Ectodermal cell (in vitro differentiated cells): Measurements from ENCODE around the gene RAB30.

ENCODE experiments used
- H3K27ac ChIP-seq: 2 replicates; pipeline ENCODE4 v1.7.0; 2013; ENCODE audit warnings: mild to moderate bottlenecking, low read depth, low read length; ENCODE audit not compliant: insufficient read depth, poor library complexity, severe bottlenecking
- H3K27me3 ChIP-seq: 2 replicates; pipeline ENCODE4 v1.7.0; 2013; ENCODE audit warnings: mild to moderate bottlenecking, low read length; ENCODE audit not compliant: insufficient read depth, control insufficient read depth, poor library complexity, severe bottlenecking
- H3K36me3 ChIP-seq: one replicate; pipeline ENCODE4 v1.7.0; 2013; ENCODE audit warnings: low read length; ENCODE audit not compliant: control insufficient read depth, insufficient read depth
- H3K4me1 ChIP-seq: one replicate; pipeline ENCODE4 v1.7.0; 2013; ENCODE audit warnings: low read length; ENCODE audit not compliant: control insufficient read depth, insufficient read depth
- H3K4me3 ChIP-seq: 2 replicates; pipeline ENCODE4 v1.7.0; 2013; ENCODE audit warnings: low read depth, low read length, control low read depth; ENCODE audit not compliant: insufficient read depth
- H3K9me3 ChIP-seq: 2 replicates; pipeline ENCODE4 v1.7.0; 2013; ENCODE audit warnings: mild to moderate bottlenecking, low read length, moderate library complexity; ENCODE audit not compliant: control insufficient read depth
- WGBS, 2 experiments: methylation state at CpG; one replicate each; pipeline ENCODE4 v1.1.7; 2013; ENCODE audit warnings: missing lambda C conversion rate in 2 of 2; 5-methylcytosine and 5-hydroxymethylcytosine counted together

Gene RAB30

DNA sequence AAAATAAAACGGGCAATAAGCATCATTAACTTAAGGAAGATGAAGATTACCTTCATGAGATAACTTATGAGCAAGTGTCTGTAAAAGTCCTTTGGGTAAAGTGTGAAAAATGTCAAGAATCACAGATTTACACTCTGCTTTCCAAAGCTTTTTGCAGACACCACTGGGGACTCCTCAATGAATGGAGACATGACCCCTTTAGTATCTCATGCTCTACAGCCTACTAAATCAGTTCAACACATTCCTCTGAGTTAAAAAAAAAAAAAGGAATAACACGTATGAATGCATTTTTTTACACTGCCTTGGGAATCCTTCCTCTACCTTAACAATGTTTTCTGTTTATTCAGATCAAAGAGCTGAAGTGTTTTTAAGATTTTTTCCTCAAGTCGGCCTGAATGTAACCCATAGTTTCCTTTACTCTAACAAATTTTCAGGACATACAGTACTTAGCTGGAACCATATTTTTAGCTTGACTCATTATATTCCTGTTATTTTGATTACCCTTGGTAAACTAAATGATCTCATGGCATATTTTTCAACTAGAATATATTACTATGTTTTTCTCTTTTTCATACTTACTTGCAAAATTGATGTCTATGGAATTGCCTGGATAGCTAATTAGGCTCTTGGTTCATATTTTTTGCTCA is 25.9 kb upstream of the RAB30 start:
- Histone ChIP-seq H3K27me3 (no peaks in the 10 kb centered on the region), H3K4me1 (no peaks in the 10 kb centered on the region), H3K36me3 (no peaks in the 10 kb centered on the region), H3K27ac (no peak overlapping the region), H3K4me3 (no peak overlapping the region), H3K9me3 (no peaks in the 10 kb centered on the region)
- 93 to 98% methylated on average over 3 of the region's 3 CpGs for whole genome bisulfite sequencing, 2 experiments

DNA sequence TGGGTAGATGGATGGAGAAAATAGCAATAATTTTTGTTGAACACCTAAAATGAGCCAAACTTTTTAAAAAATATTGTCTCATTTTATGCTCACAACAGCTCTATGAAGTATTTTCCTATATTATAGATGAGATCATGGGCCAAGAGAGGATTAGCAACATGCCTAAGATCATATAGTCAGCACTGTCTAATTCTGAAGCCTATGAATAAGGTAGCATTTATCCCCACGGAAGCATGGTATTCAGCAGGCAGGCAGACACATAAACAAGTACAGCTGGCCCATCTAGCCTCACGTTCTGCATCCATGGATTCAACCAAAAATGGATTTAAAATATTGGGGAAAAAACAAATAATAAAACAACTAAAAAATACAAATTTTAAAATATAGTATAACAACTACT is 21.9 kb upstream of the RAB30 start:
- Histone ChIP-seq H3K27me3 (no peaks in the 10 kb centered on the region), H3K36me3 (no peaks in the 10 kb centered on the region), H3K27ac (no peak overlapping the region), H3K9me3 (no peaks in the 10 kb centered on the region), H3K4me1 (no peaks in the 10 kb centered on the region), H3K4me3 (no peak overlapping the region)
- 81 to 96% methylated on average over 1 to 2 of the region's 2 CpGs for WGBS, 2 experiments

DNA sequence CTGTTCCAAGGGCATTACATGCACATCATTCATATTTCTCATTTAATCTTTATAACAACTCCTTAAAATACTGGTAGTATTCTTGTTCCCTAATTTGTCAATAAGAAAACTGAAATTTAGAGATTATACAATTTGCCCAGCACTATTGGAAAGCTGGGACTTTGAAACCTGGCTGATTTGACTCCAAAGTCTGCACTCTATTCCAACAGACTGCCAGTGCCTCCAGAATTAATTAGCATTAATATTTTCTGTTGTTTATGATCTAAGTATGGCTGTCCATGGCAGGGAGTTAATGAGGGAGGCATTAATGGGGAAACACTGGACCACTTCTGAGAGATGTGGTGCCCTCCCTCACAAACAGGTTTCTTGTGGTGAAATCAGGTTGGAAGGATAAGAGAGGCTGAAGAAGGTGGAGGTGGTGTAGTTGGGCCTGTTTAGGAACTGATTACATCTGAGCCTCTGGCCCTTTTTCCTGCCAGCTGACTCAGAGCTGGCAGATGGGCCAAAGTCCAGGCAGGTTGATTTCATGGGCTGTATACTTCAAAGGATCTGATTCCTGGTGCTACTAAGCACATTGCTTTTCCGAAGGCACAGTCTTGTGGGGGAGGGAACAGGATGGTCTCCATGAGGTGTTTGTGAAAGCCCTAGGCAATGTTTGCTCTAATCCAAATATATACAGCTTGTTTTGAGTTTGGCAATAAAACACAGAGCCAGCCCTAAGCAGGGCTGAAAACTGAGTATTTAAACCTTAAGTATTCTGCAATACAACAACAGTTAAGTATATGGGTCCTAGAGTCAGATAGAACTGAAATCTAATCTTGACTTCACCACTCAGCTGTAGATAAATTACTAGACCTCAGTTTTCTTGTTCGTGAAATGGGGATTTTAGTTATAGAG is 21.0 kb upstream of the RAB30 start:
- Histone ChIP-seq H3K4me3 (no peak overlapping the region), H3K4me1 (no peaks in the 10 kb centered on the region), H3K27me3 (no peaks in the 10 kb centered on the region), H3K27ac (no peak overlapping the region), H3K36me3 (no peaks in the 10 kb centered on the region), H3K9me3 (no peaks in the 10 kb centered on the region)
- WGBS, 2 experiments: 85 to 92% methylated on average over 1 to 2 of the region's 2 CpGs

DNA sequence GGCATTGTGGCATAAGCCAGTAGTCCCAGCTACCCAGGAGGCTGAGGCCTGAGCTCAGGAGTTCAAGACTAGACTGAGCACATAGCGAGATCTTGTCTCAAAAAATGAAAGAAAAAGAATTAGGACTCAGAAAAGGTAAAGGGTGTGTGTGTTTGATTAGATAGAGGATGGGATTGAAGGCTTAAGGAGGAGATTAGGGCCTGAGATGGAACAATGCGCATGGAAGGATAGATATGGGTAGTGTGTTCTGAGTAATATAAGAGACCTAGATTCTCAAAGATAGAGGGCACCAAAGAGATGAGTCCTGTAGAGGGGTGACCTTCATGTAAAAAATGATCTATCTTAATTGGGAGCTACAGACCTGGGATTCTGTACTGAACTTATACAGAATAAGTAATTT is 17.3 kb upstream of the RAB30 start:
- Histone ChIP-seq H3K4me1 (no peaks in the 10 kb centered on the region), H3K27me3 (no peaks in the 10 kb centered on the region), H3K27ac (no peak overlapping the region), H3K36me3 (no peaks in the 10 kb centered on the region), H3K9me3 (no peaks in the 10 kb centered on the region), H3K4me3 (no peak overlapping the region)
- 91 to 94% methylated on average over 2 of the region's 2 CpGs for WGBS, 2 experiments

DNA sequence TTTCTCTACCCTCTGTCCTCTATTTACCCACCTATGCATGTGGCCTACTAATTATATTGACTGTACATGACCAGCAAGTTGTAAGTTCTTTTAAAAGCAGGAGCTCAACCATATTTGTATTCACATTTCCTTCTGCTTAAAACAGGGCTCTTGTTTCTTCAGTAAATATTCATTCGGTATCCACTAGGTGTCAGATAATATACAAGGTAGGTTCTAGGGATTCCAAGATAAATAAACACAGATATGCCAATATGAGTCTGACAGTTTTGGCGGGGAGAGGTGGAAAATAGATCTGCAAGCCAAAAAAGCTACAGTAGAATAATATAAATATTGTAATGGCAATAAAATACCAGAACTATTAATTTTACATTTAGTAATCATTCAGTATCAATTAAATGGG is 15.3 kb upstream of the RAB30 start:
- H3K27me3 ChIP-seq: no peaks in the 10 kb centered on the region
- no peaks in the 10 kb centered on the region for H3K4me1 ChIP-seq
- WGBS, 2 experiments: 94% methylated on average over 2 of the region's 2 CpGs; no CpG with 5 or more reads in 1 of the 2 experiments
- H3K9me3 ChIP-seq: no peaks in the 10 kb centered on the region
- H3K4me3 ChIP-seq: no peak overlapping the region
- H3K36me3 ChIP-seq: no peaks in the 10 kb centered on the region
- H3K27ac ChIP-seq: no peak overlapping the region

DNA sequence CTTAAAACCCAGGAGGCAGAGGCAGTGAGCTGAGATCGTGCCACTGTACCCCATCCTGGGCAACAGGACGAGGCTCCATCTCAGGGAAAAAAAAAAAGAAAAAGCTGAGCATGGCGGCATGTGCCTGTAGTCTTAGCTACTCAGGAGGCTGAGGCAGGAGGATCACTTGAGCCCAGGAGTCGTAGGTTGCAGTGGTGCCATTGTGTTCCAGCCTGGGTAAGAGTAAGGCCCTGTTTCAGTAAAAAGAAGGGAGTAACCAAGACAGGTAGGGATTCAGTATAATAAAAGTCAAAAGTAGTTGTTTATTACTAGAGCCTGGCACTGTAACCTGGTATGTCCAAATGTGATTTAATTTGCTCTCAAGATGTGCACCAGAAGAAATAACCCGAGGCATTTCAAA is 8.1 kb upstream of the RAB30 start:
- H3K27ac ChIP-seq: no peak overlapping the region
- peaks cover 3% of the 10 kb centered on the region for H3K36me3 ChIP-seq
- H3K4me1 ChIP-seq: no peaks in the 10 kb centered on the region
- 88 to 92% methylated on average over 5 of the region's 5 CpGs for WGBS, 2 experiments
- H3K9me3 ChIP-seq: no peaks in the 10 kb centered on the region
- no peak overlapping the region for H3K4me3 ChIP-seq
- no peaks in the 10 kb centered on the region for H3K27me3 ChIP-seq

DNA sequence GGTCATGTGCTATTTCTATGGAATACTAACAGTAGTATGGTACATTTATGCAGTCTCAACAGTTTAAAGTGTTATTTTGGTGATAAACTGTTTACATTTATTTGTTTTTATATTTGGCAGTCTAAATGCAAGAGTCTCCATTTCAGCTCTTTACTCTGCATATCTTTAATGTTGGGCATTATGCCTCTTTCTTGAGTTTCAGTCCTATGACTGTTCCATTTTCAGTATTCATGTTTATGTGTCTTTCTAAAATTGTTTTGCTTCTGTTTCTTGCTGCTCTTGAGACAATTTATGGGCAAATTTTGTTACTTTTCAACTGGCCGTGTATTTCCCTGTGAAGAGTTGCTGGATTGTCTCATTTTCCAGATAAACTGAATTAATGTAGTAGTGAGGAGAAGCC is 6.6 kb upstream of the RAB30 start:
- Histone ChIP-seq H3K9me3 (no peaks in the 10 kb centered on the region), H3K27ac (no peak overlapping the region), H3K27me3 (no peaks in the 10 kb centered on the region), H3K4me1 (peaks cover 3% of the 10 kb centered on the region), H3K36me3 (peaks cover 10% of the 10 kb centered on the region), H3K4me3 (no peak overlapping the region)
- 97% methylated on average over 1 of the region's 1 CpG for WGBS, 2 experiments

DNA sequence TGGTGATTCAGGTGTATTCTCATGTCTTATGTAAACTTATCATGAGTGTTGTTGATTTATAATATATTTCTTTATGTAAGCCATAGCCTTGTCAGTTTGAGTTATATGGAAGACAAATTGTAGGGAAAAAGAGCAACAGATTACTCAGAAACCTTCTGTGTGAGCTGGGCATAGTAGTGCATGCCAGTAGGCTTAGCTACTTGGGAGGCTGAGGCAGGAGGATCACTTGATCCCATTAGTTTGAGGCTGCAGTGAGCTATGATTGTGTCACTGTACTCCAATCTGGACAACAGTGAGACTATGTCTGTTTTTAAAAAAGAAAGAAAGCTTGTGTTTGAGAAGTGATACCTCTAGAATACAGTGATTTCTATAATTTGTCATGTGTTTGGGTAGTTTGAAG is 2.2 kb upstream of the RAB30 start:
- no peaks in the 10 kb centered on the region for H3K9me3 ChIP-seq
- no peak overlapping the region for H3K4me3 ChIP-seq
- H3K36me3 ChIP-seq: peaks cover 10% of the 10 kb centered on the region

DNA sequence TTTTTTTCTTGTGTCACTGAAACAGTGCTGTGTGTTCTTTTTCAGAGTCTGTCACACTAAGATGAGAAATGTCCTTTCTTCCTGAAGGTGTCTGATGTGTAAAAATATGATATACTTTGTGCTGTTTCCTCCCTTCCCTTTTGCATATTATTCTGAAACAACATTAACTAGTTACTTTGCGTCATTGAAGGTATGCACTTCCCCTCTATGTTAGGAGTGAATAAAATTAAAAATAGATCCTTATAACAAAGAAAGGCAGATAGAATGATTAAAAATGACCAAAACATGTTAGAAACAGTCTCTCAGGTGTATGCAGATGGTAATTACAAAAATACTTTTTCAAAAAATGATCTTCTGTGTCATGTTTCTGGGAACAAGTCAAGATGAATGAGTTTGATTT is 1.6 kb upstream of the RAB30 start:
- Histone ChIP-seq H3K27me3 (peaks cover 11% of the 10 kb centered on the region), H3K36me3 (peaks cover 10% of the 10 kb centered on the region), H3K9me3 (no peaks in the 10 kb centered on the region), H3K27ac (no peak overlapping the region), H3K4me1 (peaks cover 20% of the 10 kb centered on the region), H3K4me3 (peak overlapping the region; percentile 86)
- WGBS, 2 experiments: no CpG with 5 or more reads among the region's 1 CpG

More for the DNA sequence above, 2.2 kb upstream of the RAB30 start:
- H3K27ac ChIP-seq: no peak overlapping the region
- peaks cover 11% of the 10 kb centered on the region for H3K27me3 ChIP-seq
- peaks cover 20% of the 10 kb centered on the region for H3K4me1 ChIP-seq

DNA sequence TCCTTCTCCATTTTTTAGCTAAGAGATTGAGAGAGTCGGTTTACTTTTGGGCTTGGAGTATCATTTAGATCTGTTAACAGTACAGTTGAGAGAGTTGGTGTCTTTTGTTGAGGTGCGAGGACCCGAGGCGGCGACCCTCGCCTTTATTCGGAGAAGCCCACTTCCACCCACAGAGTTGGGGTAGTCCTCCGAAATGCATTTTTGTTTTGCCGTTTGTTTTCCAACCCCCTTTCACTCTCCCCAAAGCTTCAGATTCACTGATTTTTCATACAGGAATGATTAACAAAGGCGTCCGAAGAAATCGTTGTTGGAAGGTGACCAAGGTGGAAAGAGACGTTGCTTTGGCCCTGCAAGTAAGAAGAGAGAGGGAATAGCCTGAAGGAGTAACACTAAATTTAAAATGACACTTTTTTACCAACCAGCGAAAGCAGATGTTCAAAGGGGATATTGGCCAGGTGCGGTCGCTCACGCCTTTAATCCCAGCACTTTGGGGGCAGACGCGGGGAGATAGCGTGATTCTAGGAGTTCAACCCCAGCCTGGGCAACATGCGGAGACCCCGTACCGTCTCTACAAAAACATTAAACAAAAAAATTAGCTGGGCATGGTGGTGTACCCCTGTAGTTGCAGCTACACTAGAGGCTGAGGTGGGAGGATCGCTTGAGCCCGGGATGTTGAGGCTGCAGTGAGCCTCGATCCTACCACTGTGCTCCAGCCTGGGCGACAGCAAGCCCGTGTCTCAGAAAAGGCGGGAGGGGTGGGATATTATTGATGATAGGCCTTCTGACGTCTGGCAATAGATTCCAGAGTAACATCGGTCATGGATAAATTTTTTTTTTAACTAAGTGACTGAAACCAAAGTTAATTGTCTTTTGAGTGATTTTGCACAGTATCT is 899 bp upstream of the RAB30 start:
- 14 to 17% methylated on average over 31 of the region's 31 CpGs for WGBS, 2 experiments
- peaks cover 20% of the 10 kb centered on the region for H3K4me1 ChIP-seq
- H3K27me3 ChIP-seq: peaks cover 11% of the 10 kb centered on the region
- no peaks in the 10 kb centered on the region for H3K9me3 ChIP-seq
- peak overlapping the region; percentile 78 for H3K27ac ChIP-seq
- H3K36me3 ChIP-seq: peaks cover 10% of the 10 kb centered on the region
- peak overlapping the region; percentile 86 for H3K4me3 ChIP-seq
